Fibroblast of skin of right biceps (primary cell): Measurements from ENCODE around the gene ZNF473.
A peak's percentile ranks its signal among the peaks of the same experiment; 100 is the strongest.

Experiments used
- DNase-seq: peaks from one replicate; pipeline ENCODE4 v3.0.0-alpha.2; 2013

ZNF473 gene

GRCh38 chr19:50025794-50026549 lies at the start of gene ZNF473:
Gene ZNF473 (plus strand): TSS chr19:50026005. CDS start chr19:50031083, 5,078 bp downstream.
- peak; percentile 96 for DNase-seq

GRCh38 chr19:49976496-49976895 lies 49.3 kb upstream of the ZNF473 start:
- DNase-seq: no peak

GRCh38 chr19:49977076-49977475 lies 48.7 kb upstream of the ZNF473 start:
- no peak for DNase-seq

GRCh38 chr19:49977881-49978280 lies 47.9 kb upstream of the ZNF473 start:
- DNase-seq: no peak

- DNase-seq: no peak
Measured at GRCh38 chr19:49978324-49978723, 47.5 kb upstream of the ZNF473 start.

- no peak for DNase-seq
Measured at GRCh38 chr19:49981603-49982593, 43.9 kb upstream of the ZNF473 start.

- DNase-seq: peak; percentile 39
Measured at GRCh38 chr19:49983645-49984229, 42.1 kb upstream of the ZNF473 start.

GRCh38 chr19:49984491-49984890 lies 41.3 kb upstream of the ZNF473 start:
- no peak for DNase-seq

- no peak for DNase-seq
Measured at GRCh38 chr19:49985871-49986270, 39.9 kb upstream of the ZNF473 start.

- no peak for DNase-seq
Measured at GRCh38 chr19:49986354-49986753, 39.5 kb upstream of the ZNF473 start.

- peak; percentile 91 for DNase-seq
Measured at GRCh38 chr19:49987159-49987698, 38.6 kb upstream of the ZNF473 start.

GRCh38 chr19:49988007-49988406 lies 37.8 kb upstream of the ZNF473 start:
- no peak for DNase-seq

GRCh38 chr19:49988433-49988832 lies 37.4 kb upstream of the ZNF473 start:
- DNase-seq: peak; percentile 59

- peak; percentile 19 for DNase-seq
Measured at GRCh38 chr19:49997709-49998108, 28.1 kb upstream of the ZNF473 start.

- peak; percentile 11 for DNase-seq
Measured at GRCh38 chr19:49999371-50000010, 26.3 kb upstream of the ZNF473 start.

- DNase-seq: no peak
Measured at GRCh38 chr19:50000038-50000840, 25.6 kb upstream of the ZNF473 start.

GRCh38 chr19:50000841-50001557 lies 24.8 kb upstream of the ZNF473 start:
- DNase-seq: no peak

GRCh38 chr19:50001775-50002174 lies 24.0 kb upstream of the ZNF473 start:
- DNase-seq: no peak

- no peak for DNase-seq
Measured at GRCh38 chr19:50002386-50002960, 23.3 kb upstream of the ZNF473 start.

- DNase-seq: no peak
Measured at GRCh38 chr19:50003254-50003788, 22.5 kb upstream of the ZNF473 start.
